SK-N-SH (cell line): ENCODE measurements around the gene ARFRP1. TPM values are rescaled to one million over a fixed set of nuclear protein-coding genes. Genes with fewer than 3 reads are reported as not detected.
A peak's percentile ranks its signal among the peaks of the same experiment; 100 is the strongest.

Experiments used
- CTCF ChIA-PET: fragments of 300-600, 350-600 bp; formaldehyde crosslinking; extraction: SDS; loops from one replicate; lab custom pipeline; 2021; lab: Yijun Ruan, JAX
- POLR2A ChIA-PET: fragments of 350-600 bp; sonication (Branson Sonifier 250); formaldehyde crosslinking; extraction: SDS; loops from one replicate; lab custom pipeline; 2020; ENCODE audit warnings: antibody characterized with exemption, inconsistent platforms; lab: Yijun Ruan, JAX
- DNase-seq: peaks from one replicate; pipeline ENCODE4 v3.0.0; 2012
- H2AFZ ChIP-seq: fragments of 200-600 bp; sonication (generic); 2 replicates; pipeline ENCODE4 v1.8.1; 2016; ENCODE audit warnings: antibody characterized with exemption, mild to moderate bottlenecking, low read depth
- H3F3A ChIP-seq: fragments of 200-600 bp; sonication (generic); replicated peaks from 2 replicates; pipeline ENCODE3; 2016; ENCODE audit warnings: antibody characterized with exemption, mild to moderate bottlenecking; ENCODE audit not compliant: insufficient read depth
- H3K27ac ChIP-seq, 2 experiments: fragments of 200-500 bp in 1 of 2; fragments of 200-600 bp in 1 of 2; sonication (Bioruptor generic) in 1 of 2; sonication (generic), shearing (Covaris generic) in 1 of 2; 2 replicates each; pipeline versions ENCODE4 v1.5.1 to v1.6.1; 2014 to 2016; ENCODE audit warnings: low read depth in 2 of 2, inconsistent platforms in 1 of 2, low read length in 1 of 2, mild to moderate bottlenecking in 1 of 2, mixed read lengths in 1 of 2
- H3K27me3 ChIP-seq: fragments of 200-600 bp; sonication (generic), shearing (Covaris generic); 2 replicates; pipeline ENCODE4 v1.6.1; 2016; ENCODE audit warnings: mixed run types; ENCODE audit not compliant: insufficient read depth
- H3K36me3 ChIP-seq, 2 experiments: fragments of 200-500 bp in 1 of 2; fragments of 200-600 bp in 1 of 2; sonication (Bioruptor generic) in 1 of 2; sonication (generic) in 1 of 2; replicated peaks in 1 of 2; 2 replicates each; pipeline versions ENCODE3 to v1.5.1; 2014 to 2016; ENCODE audit warnings: low read length in 1 of 2, mild to moderate bottlenecking in 1 of 2; ENCODE audit not compliant: insufficient read depth in 2 of 2, control insufficient read depth in 1 of 2
- H3K4me1 ChIP-seq, 2 experiments: fragments of 200-500 bp in 1 of 2; fragments of 200-600 bp in 1 of 2; sonication (Bioruptor generic) in 1 of 2; sonication (generic), shearing (Covaris generic) in 1 of 2; 2 replicates each; pipeline versions ENCODE4 v1.5.1 to v1.6.1; 2014 to 2016; ENCODE audit warnings: low read depth in 1 of 2, low read length in 1 of 2, mixed run types in 1 of 2; ENCODE audit not compliant: insufficient read depth in 2 of 2, control insufficient read depth in 1 of 2
- H3K4me2 ChIP-seq: fragments of 200-600 bp; sonication (generic), shearing (Covaris generic); 2 replicates; pipeline ENCODE4 v1.6.1; 2017; ENCODE audit warnings: mixed run types
- H3K4me3 ChIP-seq, 2 experiments: fragments of 200-500 bp in 1 of 2; fragments of 200-600 bp in 1 of 2; sonication (Bioruptor generic) in 1 of 2; sonication (generic), shearing (Covaris generic) in 1 of 2; 2 replicates each; pipeline versions ENCODE4 v1.5.1 to v1.8.1; 2014 to 2016; ENCODE audit warnings: low read depth in 2 of 2, inconsistent platforms in 1 of 2, low read length in 1 of 2, mild to moderate bottlenecking in 1 of 2, mixed read lengths in 1 of 2, moderate library complexity in 1 of 2
- H3K79me2 ChIP-seq: fragments of 200-600 bp; sonication (generic); 2 replicates; pipeline ENCODE4 v1.8.1; 2017; ENCODE audit warnings: mild to moderate bottlenecking; ENCODE audit not compliant: insufficient read depth
- H3K9ac ChIP-seq: fragments of 200-600 bp; sonication (generic); 2 replicates; pipeline ENCODE4 v1.6.1; 2017; ENCODE audit warnings: mixed run types
- H3K9me2 ChIP-seq: fragments of 200-600 bp; sonication (generic); 2 replicates; pipeline ENCODE4 v1.6.1; 2017; ENCODE audit warnings: mixed run types
- H3K9me3 ChIP-seq: fragments of 200-600 bp; sonication (generic); 2 replicates; pipeline ENCODE4 v1.6.1; 2017; ENCODE audit warnings: mixed run types, mild to moderate bottlenecking, moderate library complexity
- H4K20me1 ChIP-seq: fragments of 200-600 bp; sonication (generic); 2 replicates; pipeline ENCODE4 v1.6.1; 2017; ENCODE audit warnings: mild to moderate bottlenecking, mixed run types; ENCODE audit not compliant: insufficient read depth
- FOXM1 ChIP-seq: IDR thresholded peaks from 2 replicates; pipeline ENCODE4 v1.4.0; 2012; ENCODE audit warnings: low read depth, mild to moderate bottlenecking
- IRF3 ChIP-seq: fragments of 150-350 bp; IDR thresholded peaks from 2 replicates; pipeline ENCODE4 v1.6.1; 2016; ENCODE audit warnings: mild to moderate bottlenecking, low read depth, low read length
- NFIC ChIP-seq: IDR thresholded peaks from 2 replicates; pipeline ENCODE4 v1.4.0; 2012; ENCODE audit warnings: borderline replicate concordance
- POLR2AphosphoS5 ChIP-seq: IDR thresholded peaks from 2 replicates; pipeline ENCODE4 v1.6.1; 2012; ENCODE audit warnings: low read depth, low read length
- ZBTB33 ChIP-seq: IDR thresholded peaks from 2 replicates; pipeline ENCODE4 v1.4.0; 2012; ENCODE audit warnings: low read depth, borderline replicate concordance
- WGBS: methylation state at CpG from one replicate; pipeline ENCODE4 v1.1.6; 2017; ENCODE audit warnings: low lambda C conversion rate; 5-methylcytosine and 5-hydroxymethylcytosine counted together
- polyA plus RNA-seq, 3 experiments: library from polyadenylated mRNA; depleted of rRNA; stranded (reverse); fragments of >200 nt; gene quantifications; 2 replicates each; pipeline ENCODE4 v1.2.3, GENCODE V29; 2012

ARFRP1 gene
- polyA plus RNA-seq, 1 of the 3 experiments (the other 2 are of a cell fraction) = 72.8 TPM

GRCh38 chr20:63690898-63691710 lies 16.7 kb downstream of the ARFRP1 start:
- no peak for TF ChIP-seq ZBTB33
- no peak for TF ChIP-seq NFIC
- ChIA-PET CTCF (no interaction called here), POLR2A (no interaction called here)
- Histone ChIP-seq H4K20me1 (no peaks in the 10 kb centered on the region), H3K4me1 (peaks cover 0 to 2% of the 10 kb centered on the region in 2 experiments; a peak in 1 of 4 replicates), H3K79me2 (no peaks in the 10 kb centered on the region), H3K9me3 (no peaks in the 10 kb centered on the region), H3K27ac (no peak overlapping the region), H3K4me2 (no peak overlapping the region), H3K9me2 (no peaks in the 10 kb centered on the region), H3K4me3 (no peak overlapping the region), H3K9ac (no peak overlapping the region), H3F3A (no peaks in the 10 kb centered on the region), H3K27me3 (no peaks in the 10 kb centered on the region), H2AFZ (no peak overlapping the region), H3K36me3 (peaks cover 0 to 9% of the 10 kb centered on the region in 2 experiments)
- 89% methylated on average over 8 of the region's 24 CpGs for WGBS
- DNase-seq = peak; percentile 51

GRCh38 chr20:63690003-63690897 lies 17.5 kb downstream of the ARFRP1 start:
- Histone ChIP-seq H3K36me3 (peaks cover 0 to 4% of the 10 kb centered on the region in 2 experiments), H3K9ac (no peak overlapping the region), H3K4me1 (no peaks in the 10 kb centered on the region), H3K27me3 (no peaks in the 10 kb centered on the region), H3K27ac (no peak overlapping the region), H3K4me3 (no peak overlapping the region), H3K9me3 (no peaks in the 10 kb centered on the region), H3K9me2 (no peaks in the 10 kb centered on the region), H3K4me2 (no peak overlapping the region), H3F3A (no peaks in the 10 kb centered on the region), H4K20me1 (no peaks in the 10 kb centered on the region), H2AFZ (no peak overlapping the region), H3K79me2 (no peaks in the 10 kb centered on the region)
- DNase-seq = no peak
- WGBS = 80% methylated on average over 5 of the region's 40 CpGs
- CTCF ChIA-PET = no interaction called here
- TF ChIP-seq FOXM1 = no peak
- no peak for TF ChIP-seq ZBTB33
- no peak for TF ChIP-seq POLR2AphosphoS5
- TF ChIP-seq IRF3 = no peak
- POLR2A ChIA-PET = no interaction called here
